Measurements from ENCODE around the gene NTMT1.

Gene NTMT1

GRCh38 chr9:129637673-129638439, 11.9 kb downstream of the NTMT1 start:
- DNase-seq: no peak

- DNase-seq: no peak
These were observed 13.2 kb downstream of the NTMT1 start for GRCh38 chr9:129639034-129639630.

- DNase-seq: no peak
These were observed 13.8 kb downstream of the NTMT1 start for GRCh38 chr9:129639756-129640085.

GRCh38 chr9:129640086-129640870, 14.3 kb downstream of the NTMT1 start:
- no peak for DNase-seq

- DNase-seq: no peak
These were observed 15.1 kb downstream of the NTMT1 start for GRCh38 chr9:129640871-129641749.

GRCh38 chr9:129641750-129642585, 16.0 kb downstream of the NTMT1 start, which contains the start of gene ASB6:
Gene ASB6 (minus strand): TSS chr9:129642151. CDS start chr9:129641999, 152 bp downstream.
- peak; percentile 99 for DNase-seq

- DNase-seq: no peak
These were observed 17.7 kb downstream of the NTMT1 start for GRCh38 chr9:129643706-129644105.

- DNase-seq: no peak
These were observed 18.4 kb downstream of the NTMT1 start for GRCh38 chr9:129644365-129644764.

- DNase-seq: no peak
These were observed 18.9 kb downstream of the NTMT1 start for GRCh38 chr9:129644902-129645301.

GRCh38 chr9:129646252-129646651, 20.3 kb downstream of the NTMT1 start:
- no peak for DNase-seq

- no peak for DNase-seq
These were observed 20.7 kb downstream of the NTMT1 start for GRCh38 chr9:129646654-129647053.

GRCh38 chr9:129647635-129648034, 21.7 kb downstream of the NTMT1 start:
- no peak for DNase-seq

GRCh38 chr9:129648092-129648763, 22.3 kb downstream of the NTMT1 start:
- no peak for DNase-seq

- no peak for DNase-seq
These were observed 22.8 kb downstream of the NTMT1 start for GRCh38 chr9:129648764-129649115.

- no peak for DNase-seq
These were observed 24.0 kb downstream of the NTMT1 start for GRCh38 chr9:129649726-129650679.

GRCh38 chr9:129650680-129651235, 24.8 kb downstream of the NTMT1 start:
- DNase-seq: no peak

- no peak for DNase-seq
These were observed 28.0 kb downstream of the NTMT1 start for GRCh38 chr9:129653823-129654553.

- no peak for DNase-seq
These were observed 28.6 kb downstream of the NTMT1 start for GRCh38 chr9:129654554-129655040.

- no peak for DNase-seq
These were observed 29.2 kb downstream of the NTMT1 start for GRCh38 chr9:129655154-129655553.
